ENCODE data around the gene NKX3-2.

The NKX3-2 gene

DNA sequence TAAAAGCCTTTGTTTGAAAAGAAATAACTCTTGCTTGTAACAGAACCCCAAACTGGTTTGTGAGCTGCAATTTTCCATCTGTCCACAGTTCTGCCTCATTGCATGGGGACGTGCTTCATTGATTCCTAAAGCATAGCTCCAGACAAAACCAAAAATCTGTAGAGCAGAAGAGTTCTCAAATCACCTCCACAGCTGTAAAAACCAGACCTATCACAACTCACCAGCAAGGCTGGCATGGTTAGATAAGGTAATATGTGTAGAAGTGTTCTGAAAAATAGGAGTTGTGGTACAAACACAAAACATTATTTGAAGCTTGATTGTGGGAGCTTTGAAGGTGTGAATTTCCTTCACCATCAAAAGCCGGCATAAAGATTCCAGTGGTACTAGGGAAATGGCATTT, 47.7 kb downstream of the NKX3-2 start:
- no peak for DNase-seq

DNA sequence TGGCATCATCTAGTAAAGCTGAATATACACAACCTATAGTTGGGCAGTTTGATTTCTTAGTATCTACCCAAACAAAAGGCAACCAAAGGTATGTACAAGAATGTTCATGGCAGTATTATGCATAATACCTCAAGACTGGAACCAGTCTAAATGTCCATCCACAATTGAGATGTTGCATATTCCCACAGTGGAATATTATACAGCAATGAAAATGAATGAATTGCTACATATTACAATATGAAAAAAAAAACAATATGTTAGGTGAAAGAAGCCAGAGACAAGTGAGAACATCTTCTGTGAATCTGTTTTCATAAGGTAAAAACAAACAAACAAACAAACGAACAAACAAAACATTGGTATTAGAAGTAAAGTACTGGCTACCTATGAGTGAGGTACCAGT, 48.6 kb downstream of the NKX3-2 start:
- DNase-seq: no peak

DNA sequence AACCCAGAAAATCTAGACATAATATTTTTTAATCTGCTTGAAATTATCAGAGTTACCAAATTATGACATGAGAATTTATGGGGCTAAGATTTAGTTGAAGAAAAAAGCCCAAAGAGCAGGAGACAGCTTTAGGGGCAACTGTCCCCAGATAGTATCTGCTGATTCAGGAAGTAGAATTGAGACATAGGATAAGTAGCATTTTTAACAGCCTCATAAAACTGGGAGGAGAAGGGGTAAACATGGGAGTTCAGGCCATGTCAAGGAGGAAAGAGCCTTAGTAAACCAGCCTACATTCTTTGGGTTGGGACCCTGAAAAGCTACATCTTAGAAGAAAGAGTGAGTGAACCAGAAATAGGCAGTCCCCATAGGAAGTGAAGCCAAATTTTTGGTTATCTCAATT, 50.5 kb downstream of the NKX3-2 start:
- no peak for DNase-seq

DNA sequence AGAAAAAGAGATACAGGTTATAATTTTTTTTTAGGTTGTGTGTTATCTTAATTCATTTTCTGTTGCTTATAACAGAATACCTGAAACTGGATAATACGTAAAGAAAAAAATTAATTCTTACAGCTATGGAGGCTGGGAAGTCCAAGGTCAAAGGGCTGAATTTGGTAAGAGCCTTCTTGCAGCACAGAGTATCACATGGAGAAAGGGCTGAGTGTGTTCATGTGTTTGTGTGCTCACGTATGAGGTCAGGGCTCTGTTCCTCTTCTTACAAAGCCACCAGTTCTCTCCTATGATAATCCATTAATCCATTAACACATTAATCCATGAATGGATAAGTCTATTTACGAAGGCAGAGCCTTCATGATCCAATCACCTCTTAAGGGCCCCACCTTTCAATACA, 51.6 kb downstream of the NKX3-2 start:
- DNase-seq: no peak

Measured in NCI-H2171 treated with DMSO at 0.1 percent for 48 hours (cell line).